GM12891 (cell line): Measurements from ENCODE around the gene PGM3. TPM values are rescaled to one million over a fixed set of nuclear protein-coding genes. Genes with fewer than 3 reads are reported as not detected.

ENCODE experiments used
- DNase-seq: peaks from one replicate; pipeline ENCODE4 v3.0.0; 2011; ENCODE audit warnings: low spot score; ENCODE audit not compliant: insufficient read length
- FAIRE-seq: peaks from 2 replicates; lab custom pipeline; 2011; peaks lifted over from hg19 to GRCh38; lab: Jason Lieb, UNC
- PAX5 ChIP-seq: IDR thresholded peaks from 2 replicates; pipeline ENCODE4 v1.6.1; 2011; ENCODE audit warnings: low read length, moderate library complexity, mild to moderate bottlenecking; ENCODE audit not compliant: insufficient read depth, severe bottlenecking
- POLR2A ChIP-seq: IDR thresholded peaks from 2 replicates; pipeline ENCODE4 v1.6.1; 2011; ENCODE audit warnings: low read depth, low read length, control low read depth
- POLR2AphosphoS5 ChIP-seq: IDR thresholded peaks from 2 replicates; pipeline ENCODE4 v1.6.1; 2011; ENCODE audit warnings: low read depth, low read length, control low read depth
- POU2F2 ChIP-seq: IDR thresholded peaks from 2 replicates; pipeline ENCODE4 v1.6.1; 2011; ENCODE audit warnings: low read depth, mild to moderate bottlenecking, control low read depth, low read length, moderate library complexity
- SPI1 ChIP-seq: IDR thresholded peaks from 2 replicates; pipeline ENCODE4 v1.6.1; 2011; ENCODE audit warnings: low read depth, low read length, control low read depth
- TAF1 ChIP-seq: IDR thresholded peaks from 2 replicates; pipeline ENCODE4 v1.6.1; 2011; ENCODE audit warnings: low read depth, low read length, control low read depth
- polyA plus RNA-seq: library from polyadenylated mRNA; unstranded; fragments of >200 nt; gene quantifications from one replicate; pipeline ENCODE4 v1.2.1, GENCODE V29; 2012; ENCODE audit warnings: low read depth, missing spikeins, inconsistent platforms; ENCODE audit not compliant: missing spikeins

Gene PGM3
- polyA plus RNA-seq: 10.8 TPM

- DNase-seq: peak; percentile 98
- TF ChIP-seq PAX5 (no peak), TAF1 (peak; percentile 71), POU2F2 (no peak), SPI1 (peak; percentile 45), POLR2AphosphoS5 (peak; percentile 80), POLR2A (peak; percentile 77)
- FAIRE-seq: peak; percentile 98
Measured at GRCh38 chr6:83192871-83193746, at the start of gene PGM3, which contains the start of gene RWDD2A. TSS of gene PGM3 (minus strand) at chr6:83193265. CDS start at chr6:83191012, 2,253 bp downstream. TSS of gene RWDD2A (plus strand) at chr6:83193357. CDS start at chr6:83194452, 1,095 bp downstream.

- DNase-seq (no peak), FAIRE-seq (no peak)
- TF ChIP-seq PAX5: no peak
- no peak for TF ChIP-seq POU2F2
- TF ChIP-seq POLR2A: no peak
- TF ChIP-seq POLR2AphosphoS5: no peak
- no peak for TF ChIP-seq TAF1
- no peak for TF ChIP-seq SPI1
Measured at GRCh38 chr6:83231146-83231545, 38.1 kb upstream of the PGM3 start.

GRCh38 chr6:83226517-83226916 lies 33.5 kb upstream of the PGM3 start:
- TF ChIP-seq PAX5 (no peak), TAF1 (no peak)
- FAIRE-seq (no peak), DNase-seq (no peak)

- FAIRE-seq (peak; percentile 68), DNase-seq (no peak)
- TF ChIP-seq SPI1 (no peak), POLR2A (no peak), POU2F2 (no peak), TAF1 (no peak), POLR2AphosphoS5 (no peak), PAX5 (no peak)
Measured at GRCh38 chr6:83221889-83222479, 28.9 kb upstream of the PGM3 start.

- TF ChIP-seq SPI1 (no peak), TAF1 (no peak), POLR2AphosphoS5 (no peak), PAX5 (no peak)
- no peak for DNase-seq
- FAIRE-seq: no peak
Measured at GRCh38 chr6:83221276-83221675, 28.2 kb upstream of the PGM3 start.

GRCh38 chr6:83220121-83220520 lies 27.1 kb upstream of the PGM3 start:
- FAIRE-seq: no peak

GRCh38 chr6:83218646-83219045 lies 25.6 kb upstream of the PGM3 start:
- no peak for FAIRE-seq
- no peak for DNase-seq

More at GRCh38 chr6:83220121-83220520, 27.1 kb upstream of the PGM3 start:
- no peak for DNase-seq
- no peak for TF ChIP-seq POLR2AphosphoS5
- no peak for TF ChIP-seq POLR2A
- no peak for TF ChIP-seq SPI1
- no peak for TF ChIP-seq TAF1
- TF ChIP-seq PAX5: no peak
- TF ChIP-seq POU2F2: no peak

GRCh38 chr6:83216806-83217205 lies 23.7 kb upstream of the PGM3 start:
- FAIRE-seq (no peak), DNase-seq (no peak)
- TF ChIP-seq POLR2A: no peak
- TF ChIP-seq TAF1: no peak

More at GRCh38 chr6:83218646-83219045, 25.6 kb upstream of the PGM3 start:
- TF ChIP-seq POLR2AphosphoS5: no peak
- TF ChIP-seq POLR2A: no peak
- no peak for TF ChIP-seq SPI1
- TF ChIP-seq POU2F2: no peak
- TF ChIP-seq TAF1: no peak
- TF ChIP-seq PAX5: no peak

- FAIRE-seq: peak; percentile 92
- TF ChIP-seq PAX5 (no peak), SPI1 (no peak), POLR2AphosphoS5 (no peak), POU2F2 (no peak), TAF1 (no peak), POLR2A (no peak)
Measured at GRCh38 chr6:83215131-83216047, 22.3 kb upstream of the PGM3 start.

More at GRCh38 chr6:83215131-83216047, 22.3 kb upstream of the PGM3 start:
- no peak for DNase-seq
